ENCODE results near the gene CADM2.

The CADM2 gene

GRCh38 chr3:85576697-85577200, 618.0 kb downstream of the CADM2 start:
- no peak for DNase-seq

GRCh38 chr3:85584779-85585356, 626.1 kb downstream of the CADM2 start:
- DNase-seq: no peak

- no peak for DNase-seq
These were observed 627.2 kb downstream of the CADM2 start for GRCh38 chr3:85586018-85586417.

- DNase-seq: no peak
These were observed 630.4 kb downstream of the CADM2 start for GRCh38 chr3:85589145-85589544.

- DNase-seq: no peak
These were observed 632.7 kb downstream of the CADM2 start for GRCh38 chr3:85591451-85591850.

- DNase-seq: no peak
These were observed 633.5 kb downstream of the CADM2 start for GRCh38 chr3:85592256-85592655.

GRCh38 chr3:85594676-85595075, 635.9 kb downstream of the CADM2 start:
- no peak for DNase-seq

- no peak for DNase-seq
These were observed 644.6 kb downstream of the CADM2 start for GRCh38 chr3:85603378-85603777.

- DNase-seq: no peak
These were observed 645.9 kb downstream of the CADM2 start for GRCh38 chr3:85604641-85605040.

- DNase-seq: no peak
These were observed 646.3 kb downstream of the CADM2 start for GRCh38 chr3:85605066-85605465.

- no peak for DNase-seq
These were observed 667.9 kb downstream of the CADM2 start for GRCh38 chr3:85626662-85627061.

GRCh38 chr3:85627932-85628331, 669.1 kb downstream of the CADM2 start:
- no peak for DNase-seq

- DNase-seq: no peak
These were observed 672.3 kb downstream of the CADM2 start for GRCh38 chr3:85631070-85631469.

- DNase-seq: no peak
These were observed 674.1 kb downstream of the CADM2 start for GRCh38 chr3:85632921-85633320.

- no peak for DNase-seq
These were observed 693.6 kb downstream of the CADM2 start for GRCh38 chr3:85652360-85652759.

- DNase-seq: no peak
These were observed 701.7 kb downstream of the CADM2 start for GRCh38 chr3:85660451-85660850.

GRCh38 chr3:85662462-85662861, 703.7 kb downstream of the CADM2 start:
- DNase-seq: no peak

- no peak for DNase-seq
These were observed 709.0 kb downstream of the CADM2 start for GRCh38 chr3:85667744-85668143.

- no peak for DNase-seq
These were observed 711.9 kb downstream of the CADM2 start for GRCh38 chr3:85670634-85671205.

- no peak for DNase-seq
These were observed 714.0 kb downstream of the CADM2 start for GRCh38 chr3:85672761-85673160.

GRCh38 chr3:85678713-85679112, 719.9 kb downstream of the CADM2 start:
- DNase-seq: no peak

GRCh38 chr3:85681906-85682305, 723.1 kb downstream of the CADM2 start:
- no peak for DNase-seq

- no peak for DNase-seq
These were observed 732.4 kb downstream of the CADM2 start for GRCh38 chr3:85691196-85691595.

- no peak for DNase-seq
These were observed 738.4 kb downstream of the CADM2 start for GRCh38 chr3:85697156-85697555.

- no peak for DNase-seq
These were observed 747.3 kb downstream of the CADM2 start for GRCh38 chr3:85706130-85706529.

Measured in right hindlimb (tissue), 1 donor.